GM12801 (cell line): Measurements from ENCODE around the gene BBS1.

Experiments
- CTCF ChIP-seq: IDR thresholded peaks from one replicate; pipeline ENCODE4 v1.5.1; 2011; ENCODE audit warnings: control low read depth; ENCODE audit not compliant: insufficient read length; ENCODE audit errors: extremely low read depth

Gene BBS1

DNA sequence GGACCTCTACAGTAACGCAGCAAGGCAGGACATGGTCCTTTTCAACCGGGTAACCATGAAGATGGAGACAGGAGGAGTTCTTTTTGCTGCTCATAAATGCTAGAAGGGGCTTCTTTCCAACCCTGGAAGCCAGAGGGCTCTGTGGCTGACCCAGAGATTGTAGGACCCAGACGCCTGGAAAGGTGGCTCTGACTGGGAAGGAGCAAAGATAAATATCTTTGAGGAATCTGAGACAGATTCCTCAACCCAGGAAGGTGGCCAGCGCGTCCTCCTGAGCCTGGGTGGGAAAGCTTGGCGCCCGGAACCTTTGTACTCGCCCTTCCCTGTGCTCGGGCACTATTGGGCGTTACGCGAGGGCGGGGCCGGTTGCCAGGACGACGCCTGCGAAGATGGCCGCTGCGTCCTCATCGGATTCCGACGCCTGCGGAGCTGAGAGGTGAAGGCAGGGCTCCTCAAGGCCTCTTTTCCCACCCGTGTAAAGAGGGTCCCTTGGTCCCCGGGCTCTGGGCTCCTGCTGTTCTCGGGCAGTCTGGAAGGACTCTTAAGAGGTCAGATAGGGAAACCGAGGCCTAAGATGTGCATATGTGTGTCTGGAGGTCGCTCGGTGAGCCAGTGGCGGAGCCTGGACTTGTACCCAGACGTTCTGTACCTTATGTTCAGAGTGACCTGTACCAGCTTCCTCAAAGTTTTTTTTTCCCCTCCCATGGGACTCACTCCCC lies at the start of gene BBS1:
BBS1 (plus strand) TSS at position 365 of the 719 bp plus-strand sequence; CDS start at position 390, 25 bp downstream.
- no peak for TF ChIP-seq CTCF

GRCh38 chr11:66462010-66462409 lies 48.4 kb upstream of the BBS1 start:
- no peak for TF ChIP-seq CTCF

DNA sequence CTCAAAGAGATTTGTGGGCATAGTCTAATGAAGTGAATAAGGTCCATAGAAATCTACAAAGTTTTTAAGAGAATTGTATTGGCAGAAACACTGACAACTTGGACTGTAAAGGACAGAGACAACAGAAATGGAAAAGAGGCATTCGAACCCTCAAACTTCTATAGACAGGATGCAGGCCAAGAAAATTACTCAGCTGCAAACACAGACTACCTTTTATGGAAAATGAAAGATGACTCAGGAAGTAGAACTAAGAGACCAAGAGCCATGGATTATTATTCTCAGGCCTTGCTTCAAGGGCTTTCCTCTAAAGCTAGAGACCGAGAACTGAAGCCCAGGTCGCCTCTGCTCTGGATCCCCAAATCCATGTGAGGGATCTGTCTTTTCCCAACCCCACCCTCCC lies 47.5 kb upstream of the BBS1 start:
- no peak for TF ChIP-seq CTCF

DNA sequence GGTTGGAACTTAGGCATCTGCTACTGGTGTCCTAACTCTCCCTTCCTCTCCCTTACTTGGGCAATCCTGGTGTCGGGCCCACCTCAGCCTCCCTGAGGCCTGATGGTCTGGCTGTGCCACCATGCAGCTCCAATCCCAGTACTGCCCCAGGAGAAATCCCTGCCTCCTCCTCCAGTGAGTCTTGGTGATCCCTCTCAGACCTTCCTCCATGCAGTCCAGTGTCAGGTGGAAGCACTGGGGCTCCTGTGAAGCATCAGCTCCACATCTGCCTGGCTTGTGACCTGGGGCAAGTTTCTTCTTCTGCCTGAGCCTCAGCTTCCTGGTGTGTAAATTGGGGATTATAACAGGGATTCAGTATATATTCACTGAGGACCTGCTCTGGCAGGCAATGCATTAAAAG lies 45.5 kb upstream of the BBS1 start:
- no peak for TF ChIP-seq CTCF

GRCh38 chr11:66465373-66466224 lies 44.8 kb upstream of the BBS1 start:
- TF ChIP-seq CTCF, result no peak

- no peak for TF ChIP-seq CTCF
These were observed 44.0 kb upstream of the BBS1 start, which contains the start of gene PELI3 for GRCh38 chr11:66466225-66467033. Gene PELI3, plus strand, starts transcription at chr11:66466905. Its CDS starts 1,224 bp downstream, at chr11:66468129.
